NB4 (cell line): ENCODE data around the gene TCF7L2.

Experiments used
- POLR2A ChIP-seq: IDR thresholded peaks from 2 replicates; pipeline ENCODE4 v1.6.1; 2011; ENCODE audit warnings: mild to moderate bottlenecking; ENCODE audit not compliant: insufficient read length; ENCODE audit errors: extremely low read depth
- TF ChIP-seq, protein P1 (sequence below): IDR thresholded peaks from one replicate; pipeline ENCODE4 v1.5.1; 2012; ENCODE audit warnings: low read depth, low read length
- TF ChIP-seq, protein P2 (sequence below): IDR thresholded peaks from 2 replicates; pipeline ENCODE4 v1.6.1; 2011; ENCODE audit warnings: low read depth, low read length

DNA sequence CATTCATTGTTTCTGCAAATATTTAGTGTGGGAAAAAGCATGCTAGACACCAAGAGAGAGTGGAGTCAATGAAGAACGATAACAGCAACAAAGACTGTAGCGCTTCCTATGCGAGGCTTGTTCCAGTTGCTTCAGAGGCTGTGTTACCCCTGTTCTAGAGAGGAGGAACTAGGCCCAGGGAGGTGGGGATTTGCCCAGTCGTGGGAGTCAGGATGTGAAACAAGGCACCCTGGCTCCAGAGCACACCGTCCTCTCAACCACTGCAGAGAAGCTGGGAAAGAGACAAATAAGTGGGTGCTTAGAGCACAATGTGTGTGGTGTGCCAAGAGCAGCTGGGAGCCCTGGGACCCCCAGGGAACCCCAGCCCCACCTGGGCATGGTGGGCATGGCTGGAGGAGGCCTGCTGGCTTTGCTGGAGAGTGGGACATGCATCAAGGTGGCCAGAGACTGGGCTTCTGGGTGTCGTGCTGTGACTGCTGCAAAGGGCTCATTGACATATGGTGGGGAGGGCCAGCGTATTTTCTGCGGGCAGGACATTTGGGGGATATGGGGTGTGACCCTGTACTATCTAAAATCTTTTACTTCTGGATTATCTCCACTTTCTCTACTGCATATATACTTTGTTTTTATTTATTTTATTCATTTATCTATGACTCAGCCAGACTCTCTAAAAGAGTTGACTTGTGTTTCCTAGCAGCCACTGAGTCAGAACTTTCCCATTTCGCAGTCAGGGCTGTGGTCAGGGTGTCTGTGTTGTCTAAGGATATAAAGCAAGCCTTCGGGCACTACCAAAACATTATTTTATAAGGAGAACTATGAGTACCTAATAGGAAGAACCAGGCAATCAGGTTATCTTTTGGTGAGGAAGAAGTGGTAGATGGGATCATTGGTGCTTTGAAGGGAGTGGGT lies 95.4 kb downstream of the TCF7L2 start:
- TF ChIP-seq, protein P1, sequence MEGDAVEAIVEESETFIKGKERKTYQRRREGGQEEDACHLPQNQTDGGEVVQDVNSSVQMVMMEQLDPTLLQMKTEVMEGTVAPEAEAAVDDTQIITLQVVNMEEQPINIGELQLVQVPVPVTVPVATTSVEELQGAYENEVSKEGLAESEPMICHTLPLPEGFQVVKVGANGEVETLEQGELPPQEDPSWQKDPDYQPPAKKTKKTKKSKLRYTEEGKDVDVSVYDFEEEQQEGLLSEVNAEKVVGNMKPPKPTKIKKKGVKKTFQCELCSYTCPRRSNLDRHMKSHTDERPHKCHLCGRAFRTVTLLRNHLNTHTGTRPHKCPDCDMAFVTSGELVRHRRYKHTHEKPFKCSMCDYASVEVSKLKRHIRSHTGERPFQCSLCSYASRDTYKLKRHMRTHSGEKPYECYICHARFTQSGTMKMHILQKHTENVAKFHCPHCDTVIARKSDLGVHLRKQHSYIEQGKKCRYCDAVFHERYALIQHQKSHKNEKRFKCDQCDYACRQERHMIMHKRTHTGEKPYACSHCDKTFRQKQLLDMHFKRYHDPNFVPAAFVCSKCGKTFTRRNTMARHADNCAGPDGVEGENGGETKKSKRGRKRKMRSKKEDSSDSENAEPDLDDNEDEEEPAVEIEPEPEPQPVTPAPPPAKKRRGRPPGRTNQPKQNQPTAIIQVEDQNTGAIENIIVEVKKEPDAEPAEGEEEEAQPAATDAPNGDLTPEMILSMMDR = no peak
- no peak for TF ChIP-seq POLR2A
- TF ChIP-seq, protein P2, sequence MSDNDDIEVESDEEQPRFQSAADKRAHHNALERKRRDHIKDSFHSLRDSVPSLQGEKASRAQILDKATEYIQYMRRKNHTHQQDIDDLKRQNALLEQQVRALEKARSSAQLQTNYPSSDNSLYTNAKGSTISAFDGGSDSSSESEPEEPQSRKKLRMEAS = no peak
